Measurements from ENCODE around the gene NPHP3. TPM values are rescaled to one million over a fixed set of nuclear protein-coding genes. Genes with fewer than 3 reads are reported as not detected.
"Not testable (repeated sequence)": the region's sequence is repeated elsewhere in the genome, so short reads cannot be mapped to it uniquely, and the experiment has no call there.

The NPHP3 gene
- total and polyA plus RNA-seq, 7 donors, result 4.2 to 76.2 (median 38.0) TPM

GRCh38 chr3:132753946-132754345 is 31.7 kb upstream of the NPHP3 start:
- no peaks in the 10 kb centered on the region for H3K9me3 ChIP-seq
- no peaks in the 10 kb centered on the region for H3K4me1 ChIP-seq
- no peak for DNase-seq
- no peak overlapping the region for H3K27ac ChIP-seq
- intact Hi-C loops (cut with DNase I), result no loop called here
- H3K27me3 ChIP-seq, result no peaks in the 10 kb centered on the region
- H3K36me3 ChIP-seq, result no peaks in the 10 kb centered on the region
- no peak overlapping the region for H3K4me3 ChIP-seq
- TF ChIP-seq POLR2AphosphoS5 (IDR thresholded peaks at IDR 0.05) (no peak), CTCF (IDR thresholded peaks at IDR 0.05) (no peak), POLR2A (IDR thresholded peaks at IDR 0.05) (no peak), EP300 (IDR thresholded peaks at IDR 0.05) (no peak)

- no peaks in the 10 kb centered on the region for H3K27me3 ChIP-seq
- no peaks in the 10 kb centered on the region for H3K36me3 ChIP-seq
- intact Hi-C loops (cut with DNase I), result no loop called here
Measured at GRCh38 chr3:132749786-132750185, 27.6 kb upstream of the NPHP3 start.

GRCh38 chr3:132746720-132747119 is 24.5 kb upstream of the NPHP3 start:
- intact Hi-C loops (cut with DNase I); DNase-seq; H3K4me1 ChIP-seq; H3K27ac ChIP-seq; H3K36me3 ChIP-seq; H3K27me3 ChIP-seq; H3K4me3 ChIP-seq; H3K9me3 ChIP-seq: not testable (repeated sequence)
- WGBS, 2 donors, result 61 to 64% methylated on average over 9 of the region's 9 CpGs

More at GRCh38 chr3:132749786-132750185, 27.6 kb upstream of the NPHP3 start:
- no peak for DNase-seq
- no peak overlapping the region for H3K4me3 ChIP-seq
- WGBS, 2 donors, result 64 to 97% methylated on average over 1 of the region's 1 CpG
- H3K9me3 ChIP-seq, result no peaks in the 10 kb centered on the region
- H3K27ac ChIP-seq, result no peak overlapping the region
- no peaks in the 10 kb centered on the region for H3K4me1 ChIP-seq
- no peak for TF ChIP-seq POLR2AphosphoS5 (IDR thresholded peaks at IDR 0.05)
- TF ChIP-seq POLR2A (IDR thresholded peaks at IDR 0.05), result no peak
- no peak for TF ChIP-seq EP300 (IDR thresholded peaks at IDR 0.05)
- no peak for TF ChIP-seq CTCF (IDR thresholded peaks at IDR 0.05)

DNA sequence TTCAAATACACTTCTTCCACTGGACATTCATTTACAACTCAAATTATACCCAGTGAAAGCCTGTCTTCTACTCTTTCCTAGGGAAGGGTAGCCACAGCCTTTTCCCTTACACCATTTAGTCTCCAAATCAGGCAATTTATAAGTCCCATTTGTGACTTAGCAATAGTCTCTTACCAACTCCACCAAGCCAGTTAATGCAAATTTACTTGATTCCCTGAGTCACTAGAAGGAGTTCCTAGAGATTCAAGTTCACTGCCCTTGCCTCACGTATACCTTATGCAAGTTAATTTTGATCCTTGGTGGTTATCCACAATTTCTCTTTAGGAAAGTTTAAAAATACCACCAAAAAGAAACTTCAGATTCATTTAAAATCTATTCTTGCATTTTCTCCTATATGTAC is 16.1 kb upstream of the NPHP3 start:
- intact Hi-C loops (cut with DNase I), result no loop called here

GRCh38 chr3:132735589-132735988 is 13.4 kb upstream of the NPHP3 start:
- intact Hi-C loops (cut with DNase I), result no loop called here
- TF ChIP-seq POLR2AphosphoS5 (IDR thresholded peaks at IDR 0.05), result no peak
- no peak for TF ChIP-seq CTCF (IDR thresholded peaks at IDR 0.05)
- no peak for TF ChIP-seq POLR2A (IDR thresholded peaks at IDR 0.05)
- no peak for TF ChIP-seq EP300 (IDR thresholded peaks at IDR 0.05)
- Histone ChIP-seq H3K4me3 (no peak overlapping the region), H3K27me3 (no peaks in the 10 kb centered on the region), H3K9me3 (no peaks in the 10 kb centered on the region), H3K4me1 (no peaks in the 10 kb centered on the region), H3K27ac (no peak overlapping the region), H3K36me3 (no peaks in the 10 kb centered on the region)
- DNase-seq, result no peak

More for the DNA sequence above, 16.1 kb upstream of the NPHP3 start:
- Histone ChIP-seq H3K36me3 (no peaks in the 10 kb centered on the region), H3K9me3 (no peaks in the 10 kb centered on the region), H3K4me3 (no peak overlapping the region), H3K4me1 (no peaks in the 10 kb centered on the region), H3K27me3 (no peaks in the 10 kb centered on the region), H3K27ac (no peak overlapping the region)
- WGBS, 2 donors, result 85 to 90% methylated on average over 1 of the region's 1 CpG
- no peak for DNase-seq
- TF ChIP-seq EP300 (IDR thresholded peaks at IDR 0.05), result no peak
- TF ChIP-seq CTCF (IDR thresholded peaks at IDR 0.05), result no peak
- TF ChIP-seq POLR2A (IDR thresholded peaks at IDR 0.05), result no peak
- TF ChIP-seq POLR2AphosphoS5 (IDR thresholded peaks at IDR 0.05), result no peak
